CD4-positive, alpha-beta T cell (primary cell): ENCODE measurements around the gene FAM24A. TPM values are rescaled to one million over a fixed set of nuclear protein-coding genes. Genes with fewer than 3 reads are reported as not detected.

ENCODE experiments used
- ATAC-seq: fragments of 200-7000 bp; cut with Tn5 transposase; one replicate; pipeline ENCODE4 v1.10.0; 2022; ENCODE audit warnings: mild to moderate bottlenecking; ENCODE audit not compliant: poor library complexity
- CTCF ChIA-PET: fragments of 350-600 bp; sonication (Branson Sonifier 250); formaldehyde crosslinking; loops from one replicate; lab custom pipeline; 2021; ENCODE audit warnings: antibody characterized with exemption, inconsistent platforms; lab: Charles Lee
- POLR2A ChIA-PET: fragments of 350-600 bp; sonication (Branson Sonifier 250); formaldehyde crosslinking; loops from one replicate; lab custom pipeline; 2021; ENCODE audit warnings: antibody characterized with exemption, inconsistent platforms; lab: Charles Lee
- DNase-seq, 14 experiments: peaks; one replicate each; pipeline ENCODE4 v3.0.0-alpha.2; 2013 to 2020; ENCODE audit warnings: mixed read lengths in 2 of 14
- H3K27ac ChIP-seq, 2 donors: one replicate each; pipeline versions ENCODE4 v1.5.1 to v1.7.0; 2013; ENCODE audit warnings: low read length in 2 of 2, low read depth in 1 of 2, mild to moderate bottlenecking in 1 of 2
- H3K27me3 ChIP-seq, 2 experiments: 1 replicate in 1 of 2; 2 replicates in 1 of 2; pipeline versions ENCODE4 v1.6.1 to v1.7.0; 2013; ENCODE audit warnings: low read length in 2 of 2, control low read depth in 1 of 2, mild to moderate bottlenecking in 1 of 2, moderate library complexity in 1 of 2; ENCODE audit not compliant: insufficient read depth in 2 of 2, control insufficient read depth in 1 of 2
- H3K36me3 ChIP-seq: one replicate; pipeline ENCODE4 v1.6.1; 2013; ENCODE audit warnings: low read length, control low read depth; ENCODE audit not compliant: insufficient read depth
- H3K4me1 ChIP-seq: one replicate; pipeline ENCODE4 v1.6.1; 2013; ENCODE audit warnings: low read length, control low read depth; ENCODE audit not compliant: insufficient read depth
- H3K4me3 ChIP-seq: one replicate; pipeline ENCODE4 v1.5.1; 2013; ENCODE audit warnings: mild to moderate bottlenecking, low read length, moderate library complexity
- H3K9me3 ChIP-seq, 2 experiments: 1 replicate in 1 of 2; 2 replicates in 1 of 2; pipeline versions ENCODE4 v1.6.1 to v1.7.0; 2013; ENCODE audit warnings: low read length in 2 of 2, mild to moderate bottlenecking in 2 of 2, control low read depth in 1 of 2, moderate library complexity in 1 of 2; ENCODE audit not compliant: control insufficient read depth in 1 of 2, insufficient read depth in 1 of 2
- H3K27ac Mint-ChIP-seq: one replicate; pipeline ENCODE4 v1.8.0; 2020; ENCODE audit warnings: mixed read lengths
- H3K27me3 Mint-ChIP-seq: one replicate; pipeline ENCODE4 v1.8.0; 2021; ENCODE audit warnings: mixed read lengths
- H3K36me3 Mint-ChIP-seq: one replicate; pipeline ENCODE4 v1.8.0; 2021; ENCODE audit warnings: low read depth, mixed read lengths
- H3K4me1 Mint-ChIP-seq: one replicate; pipeline ENCODE4 v1.8.0; 2021; ENCODE audit warnings: low read depth, mixed read lengths
- H3K4me3 Mint-ChIP-seq: one replicate; pipeline ENCODE4 v1.8.0; 2020; ENCODE audit warnings: mild to moderate bottlenecking, mixed read lengths
- H3K9me3 Mint-ChIP-seq: one replicate; pipeline ENCODE4 v1.8.0; 2020; ENCODE audit warnings: mixed read lengths
- CTCF ChIP-seq: fragments of 200-600 bp; IDR thresholded peaks from one replicate; pipeline ENCODE4 v1.8.0; 2022; ENCODE audit warnings: antibody characterized with exemption, mild to moderate bottlenecking
- intact Hi-C, 2 experiments: fragments of 100-400 bp; cut with DNase I in 1 of 2; cut with micrococcal nuclease in 1 of 2; formaldehyde crosslinking; loops; one replicate each; pipeline versions ENCODE4 v1.15.1 to v1.9.0; 2023 to 2025; cut with DNase I, micrococcal nuclease
- total RNA-seq, 174 experiments: library from RNA in 2 of 174; stranded (reverse) in 2 of 174; gene quantifications; one replicate each; pipeline ENCODE4 v1.2.3 and lab custom pipeline; 2021 to 2026

FAM24A gene
- total RNA-seq, 2 experiments from 2014 or later: not detected

- Mint-ChIP-seq H3K9me3 (no peaks in the 10 kb centered on the region), H3K4me3 (peak overlapping the region; percentile 86), H3K27me3 (no peaks in the 10 kb centered on the region), H3K4me1 (peaks cover 62% of the 10 kb centered on the region), H3K36me3 (peaks cover 18% of the 10 kb centered on the region), H3K27ac (peak overlapping the region; percentile 79)
- peaks cover 3% of the 10 kb centered on the region for H3K36me3 ChIP-seq
- peaks cover 19% of the 10 kb centered on the region for H3K4me1 ChIP-seq
- ChIA-PET POLR2A (interaction anchor here (0.6 to 2.6 kb wide), 9 partner anchors 18 to 951 kb away, joined by 3 to 28 read pairs (median 5); partner anchors contain the start of genes ATE1, BUB3, C10orf88 and IKZF5), CTCF (no interaction called here)
- peak; percentile 3 for ATAC-seq
- intact Hi-C loops: loop anchor here (2.0 to 5.0 kb wide), 5 partner anchors 128 to 502 kb away; partner anchors contain the start of genes ACADSB (in 2 of the 2), IKZF5 (in 2 of the 2) and BUB3 (in 1 of the 2)
- no peaks in the 10 kb centered on the region for H3K9me3 ChIP-seq
- peak in 3 of 14 experiments; percentile 4 to 52 (median 21) for DNase-seq
- H3K4me3 ChIP-seq: peak overlapping the region; percentile 80
- peak overlapping the region; percentile 70 to 73 for H3K27ac ChIP-seq
- no peaks in the 10 kb centered on the region for H3K27me3 ChIP-seq
- TF ChIP-seq CTCF: no peak
Observed at GRCh38 chr10:122878799-122879338, 31.5 kb upstream of the FAM24A start.

DNA sequence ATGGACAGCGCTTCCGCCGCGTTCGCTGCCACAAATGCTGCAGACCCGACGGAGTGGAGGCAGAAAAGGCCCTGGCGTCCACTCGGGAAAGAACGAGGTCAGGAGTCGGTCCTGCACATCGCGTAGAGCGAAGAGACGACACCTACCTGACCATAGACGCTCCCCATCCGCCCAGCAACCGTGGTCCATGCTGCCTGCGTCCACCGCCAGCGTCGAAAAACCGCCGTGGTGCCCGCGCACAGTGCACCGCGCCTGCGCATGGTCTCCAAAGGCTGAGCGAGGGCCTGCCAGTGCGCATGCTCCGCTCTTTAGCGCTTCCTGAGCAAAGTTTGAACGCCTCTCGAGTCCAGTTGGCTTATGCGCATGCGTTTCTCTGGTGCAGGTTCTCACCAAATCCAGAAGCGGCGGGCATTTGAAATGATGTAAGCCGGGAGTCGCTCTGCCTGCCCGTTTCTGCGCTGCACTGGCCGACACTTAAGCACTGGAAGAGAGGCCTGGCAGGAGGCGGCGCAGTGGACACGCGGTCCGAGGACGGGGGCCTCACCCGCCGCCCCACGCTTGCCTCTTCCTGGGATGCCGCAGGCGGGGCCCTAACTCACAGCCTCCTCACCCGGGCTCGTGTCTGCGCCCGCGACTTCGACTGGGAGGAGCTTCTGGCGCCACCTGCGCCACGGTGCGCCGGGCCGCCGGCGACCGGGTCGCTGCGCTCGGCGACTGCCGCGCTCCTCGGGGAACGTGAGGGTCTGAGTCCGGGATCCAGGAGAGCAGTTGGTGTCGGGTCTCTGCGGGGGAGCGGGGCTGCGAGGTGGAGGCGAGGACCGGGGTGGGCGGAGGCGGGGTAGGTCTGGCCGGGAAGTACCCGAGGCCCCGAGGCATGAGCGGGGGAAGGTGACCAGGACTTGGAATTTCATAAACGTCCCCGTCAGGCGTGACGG, 30.8 kb upstream of the FAM24A start, which contains the start of gene FAM24B:
FAM24B (minus strand) TSS at position 243 of the 935 bp plus-strand sequence. CDS start 29,066 bp downstream, outside the sequence.
- H3K4me3 Mint-ChIP-seq: peak within 1 kb of the TSS; percentile 86
- POLR2A ChIA-PET: interaction anchor here (0.6 to 2.6 kb wide), 11 partner anchors 12 to 951 kb away, joined by 3 to 28 read pairs (median 5); partner anchors contain the start of genes ATE1, BUB3, C10orf88 and IKZF5
- H3K9me3 Mint-ChIP-seq: no peaks in the 10 kb centered on the region
- intact Hi-C loops: loop anchor here (2.0 to 5.0 kb wide), 7 partner anchors 73 to 502 kb away; partner anchors contain the start of genes ACADSB (in 2 of the 2), IKZF5 (in 2 of the 2), BUB3 (in 1 of the 2) and C10orf88 (in 1 of the 2)
- peaks cover 55% of the 10 kb centered on the region for H3K4me1 Mint-ChIP-seq
- DNase-seq (peak; percentile 87 to 98 (median 94)), ATAC-seq (peak; percentile 84)
- Histone ChIP-seq H3K9me3 (no peaks in the 10 kb centered on the region), H3K27ac (peak within 1 kb of the TSS; percentile 70 to 75), H3K27me3 (no peaks in the 10 kb centered on the region), H3K4me1 (peaks cover 19% of the 10 kb centered on the region), H3K4me3 (peak within 1 kb of the TSS; percentile 80), H3K36me3 (peaks cover 3% of the 10 kb centered on the region)
- CTCF ChIA-PET: no interaction called here
- H3K27ac Mint-ChIP-seq: peak within 1 kb of the TSS; percentile 79
- H3K36me3 Mint-ChIP-seq: peaks cover 18% of the 10 kb centered on the region
- H3K27me3 Mint-ChIP-seq: no peaks in the 10 kb centered on the region
- no peak for TF ChIP-seq CTCF

DNA sequence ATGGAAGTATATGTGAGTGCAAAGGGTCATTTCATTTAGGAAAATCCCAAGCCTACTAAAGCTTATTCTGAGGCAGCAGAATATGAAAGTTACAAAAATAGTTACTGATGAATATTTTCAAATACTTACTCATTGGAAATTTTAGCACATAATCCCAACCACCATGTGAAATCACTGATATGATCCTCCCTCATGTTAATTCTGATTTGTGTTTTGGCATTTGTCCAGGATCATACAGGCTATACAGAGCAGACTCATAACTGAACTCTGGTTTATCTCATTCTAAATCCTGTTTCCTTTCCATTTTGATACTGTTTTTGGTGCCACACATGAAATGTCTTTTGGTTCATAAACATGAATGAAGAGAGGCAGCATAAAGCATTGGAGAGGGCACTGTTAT, 27.6 kb upstream of the FAM24A start:
- no peaks in the 10 kb centered on the region for H3K27me3 Mint-ChIP-seq
- ChIA-PET POLR2A (no interaction called here), CTCF (no interaction called here)
- peaks cover 32% of the 10 kb centered on the region for H3K4me1 Mint-ChIP-seq
- H3K9me3 Mint-ChIP-seq: no peaks in the 10 kb centered on the region
- H3K4me3 ChIP-seq: no peak overlapping the region
- H3K27me3 ChIP-seq: no peaks in the 10 kb centered on the region
- peak overlapping the region; percentile 20 for H3K4me3 Mint-ChIP-seq
- ATAC-seq (no peak), DNase-seq (no peak)
- no peak overlapping the region for H3K27ac Mint-ChIP-seq
- H3K4me1 ChIP-seq: peaks cover 19% of the 10 kb centered on the region
- intact Hi-C loops: no loop called here
- H3K9me3 ChIP-seq: no peaks in the 10 kb centered on the region
- H3K27ac ChIP-seq: no peak overlapping the region
- TF ChIP-seq CTCF: no peak
- peaks cover 18% of the 10 kb centered on the region for H3K36me3 Mint-ChIP-seq
- no peaks in the 10 kb centered on the region for H3K36me3 ChIP-seq
